ENCODE data around the gene GDPD3. TPM values are rescaled to one million over a fixed set of nuclear protein-coding genes. Genes with fewer than 3 reads are reported as not detected.
"Not testable (repeated sequence)": the region's sequence is repeated elsewhere in the genome, so short reads cannot be mapped to it uniquely, and the experiment has no call there.

The GDPD3 gene
- total RNA-seq, 1 donor from 2014 or later = 2.2 TPM

DNA sequence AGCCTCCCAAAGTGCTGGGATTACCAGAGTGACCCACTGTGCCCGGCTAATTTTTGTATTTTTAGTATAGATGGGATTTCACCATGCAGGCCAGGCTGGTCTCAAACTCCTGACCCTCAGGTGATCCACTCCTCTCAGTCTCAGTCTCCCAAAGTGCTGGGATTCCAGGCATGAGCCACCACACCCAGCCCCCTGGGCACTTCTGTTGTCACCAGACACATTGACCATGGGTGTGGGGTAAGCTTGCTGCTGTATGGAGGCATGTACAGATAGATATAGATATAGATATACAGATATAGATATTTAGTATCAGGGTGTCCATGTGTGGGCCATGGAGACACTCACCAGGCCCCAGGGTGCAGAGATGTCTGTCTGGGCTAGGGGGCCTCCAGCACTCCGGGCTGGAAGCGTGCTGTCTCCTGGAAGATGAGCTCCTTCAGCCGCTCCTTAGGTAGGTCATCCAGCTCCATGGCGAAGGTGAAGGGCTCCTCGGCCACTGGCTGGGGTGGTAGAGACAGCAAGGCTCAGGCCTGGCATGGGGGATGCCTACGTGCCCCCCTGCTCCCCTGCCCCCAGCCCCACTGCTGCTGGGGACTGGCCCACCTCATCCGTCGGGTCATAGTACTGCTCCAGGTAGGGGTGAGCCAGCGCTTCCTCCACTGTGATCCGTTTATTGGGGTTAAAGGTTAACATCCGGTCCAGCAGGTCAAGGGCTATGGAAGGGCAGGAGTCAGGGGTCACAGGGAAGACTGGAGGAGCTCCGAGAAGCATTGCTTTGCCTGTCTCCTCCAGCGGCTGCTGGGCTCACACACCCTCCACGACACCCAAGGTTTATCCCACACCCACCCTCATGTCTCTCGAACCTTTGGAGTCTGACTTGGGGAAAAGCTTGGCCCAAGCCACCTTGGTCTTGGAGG is 3.2 kb upstream of the GDPD3 start:
- Mint-ChIP-seq H3K4me3 (ENCODE audit: unreplicated experiment) (no peak overlapping the region), H3K27me3 (ENCODE audit: low read depth) (no peaks in the 10 kb centered on the region), H3K4me1 (ENCODE audit: low read depth) (peaks cover 8% of the 10 kb centered on the region)

DNA sequence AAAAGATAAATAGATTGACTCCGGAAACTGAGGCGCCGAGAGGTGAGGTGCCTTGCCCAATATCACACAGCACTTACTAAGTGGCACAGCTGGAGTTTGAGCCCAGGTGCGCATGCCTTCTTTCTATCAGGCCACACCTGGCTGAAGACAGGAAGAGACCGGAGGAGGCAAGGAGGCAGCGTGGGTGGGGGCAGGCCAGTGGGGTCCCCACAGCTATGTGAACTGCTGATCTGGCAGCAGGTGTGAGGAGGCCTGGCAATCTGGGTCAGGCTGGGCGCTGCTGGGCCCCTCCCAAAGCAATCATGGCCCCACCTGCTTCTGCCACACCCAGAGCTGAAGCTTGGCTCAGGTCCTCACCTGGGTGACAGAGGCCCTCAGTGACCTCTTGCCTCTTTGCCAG is 1.9 kb upstream of the GDPD3 start:
- Mint-ChIP-seq H3K36me3 (ENCODE audit: low read depth) (peaks cover 14% of the 10 kb centered on the region), H3K9me3 (ENCODE audit: low read depth) (no peaks in the 10 kb centered on the region), H3K27ac (ENCODE audit: unreplicated experiment) (no peak overlapping the region), H3K4me3 (ENCODE audit: unreplicated experiment) (no peak overlapping the region), H3K4me1 (ENCODE audit: low read depth) (peaks cover 9% of the 10 kb centered on the region), H3K27me3 (ENCODE audit: low read depth) (no peaks in the 10 kb centered on the region)
- TF ChIP-seq, protein P1, sequence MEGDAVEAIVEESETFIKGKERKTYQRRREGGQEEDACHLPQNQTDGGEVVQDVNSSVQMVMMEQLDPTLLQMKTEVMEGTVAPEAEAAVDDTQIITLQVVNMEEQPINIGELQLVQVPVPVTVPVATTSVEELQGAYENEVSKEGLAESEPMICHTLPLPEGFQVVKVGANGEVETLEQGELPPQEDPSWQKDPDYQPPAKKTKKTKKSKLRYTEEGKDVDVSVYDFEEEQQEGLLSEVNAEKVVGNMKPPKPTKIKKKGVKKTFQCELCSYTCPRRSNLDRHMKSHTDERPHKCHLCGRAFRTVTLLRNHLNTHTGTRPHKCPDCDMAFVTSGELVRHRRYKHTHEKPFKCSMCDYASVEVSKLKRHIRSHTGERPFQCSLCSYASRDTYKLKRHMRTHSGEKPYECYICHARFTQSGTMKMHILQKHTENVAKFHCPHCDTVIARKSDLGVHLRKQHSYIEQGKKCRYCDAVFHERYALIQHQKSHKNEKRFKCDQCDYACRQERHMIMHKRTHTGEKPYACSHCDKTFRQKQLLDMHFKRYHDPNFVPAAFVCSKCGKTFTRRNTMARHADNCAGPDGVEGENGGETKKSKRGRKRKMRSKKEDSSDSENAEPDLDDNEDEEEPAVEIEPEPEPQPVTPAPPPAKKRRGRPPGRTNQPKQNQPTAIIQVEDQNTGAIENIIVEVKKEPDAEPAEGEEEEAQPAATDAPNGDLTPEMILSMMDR (IDR thresholded peaks at IDR 0.05) = no peak
- no peak for DNase-seq (ENCODE audit: low spot score)

More for the DNA sequence above, 3.2 kb upstream of the GDPD3 start:
- no peak for DNase-seq (ENCODE audit: low spot score)
- TF ChIP-seq, protein P1 (IDR thresholded peaks at IDR 0.05) = no peak
- peaks cover 10% of the 10 kb centered on the region for H3K36me3 Mint-ChIP-seq (ENCODE audit: low read depth)
- H3K27ac Mint-ChIP-seq (ENCODE audit: unreplicated experiment) = no peak overlapping the region
- no peaks in the 10 kb centered on the region for H3K9me3 Mint-ChIP-seq (ENCODE audit: low read depth)

DNA sequence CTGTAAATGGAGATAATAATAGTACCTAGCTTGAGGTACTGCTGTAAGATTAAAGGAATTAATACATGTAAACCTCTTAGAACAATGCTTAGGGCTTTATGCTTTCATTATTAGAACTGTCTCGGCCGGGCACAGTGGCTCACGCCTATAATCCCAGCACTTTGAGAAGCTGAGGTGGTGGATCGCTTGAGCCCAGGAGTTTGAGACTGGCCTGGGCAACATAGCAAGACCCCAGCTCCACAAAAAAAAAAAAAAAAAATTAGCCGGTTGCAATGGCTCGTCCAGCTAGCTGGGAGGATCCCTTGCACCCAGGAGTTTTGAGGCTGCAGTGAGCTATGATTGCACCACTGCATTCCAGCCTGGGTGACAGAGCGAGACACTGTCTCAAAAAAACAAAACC is 1.5 kb upstream of the GDPD3 start:
- H3K4me3 Mint-ChIP-seq (ENCODE audit: unreplicated experiment); DNase-seq (ENCODE audit: low spot score); H3K4me1 Mint-ChIP-seq (ENCODE audit: low read depth); H3K27ac Mint-ChIP-seq (ENCODE audit: unreplicated experiment); H3K27me3 Mint-ChIP-seq (ENCODE audit: low read depth); H3K9me3 Mint-ChIP-seq (ENCODE audit: low read depth): not testable (repeated sequence)
- H3K36me3 Mint-ChIP-seq (ENCODE audit: low read depth) = peaks cover 14% of the 10 kb centered on the region

DNA sequence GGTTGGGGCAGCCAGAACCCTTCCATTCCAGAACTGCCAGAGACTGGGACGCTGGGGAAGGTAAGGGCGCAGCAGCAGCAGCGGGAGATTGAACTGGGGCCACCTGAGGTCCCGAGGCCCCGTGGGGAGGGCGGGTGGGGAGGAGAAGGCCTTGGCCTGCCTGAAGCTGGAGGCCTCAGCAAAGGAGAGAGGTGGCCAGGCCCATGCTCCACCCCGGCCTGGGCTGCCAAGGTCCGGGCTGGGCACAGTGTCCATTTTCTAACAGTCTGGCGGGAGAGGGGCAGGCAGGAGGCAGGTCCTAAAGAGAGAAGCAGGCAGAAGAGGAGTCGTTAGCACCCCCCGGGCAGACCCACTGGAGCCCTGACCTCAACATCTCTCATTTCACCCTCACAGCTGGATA is 1.1 kb upstream of the GDPD3 start:
- no peak for DNase-seq (ENCODE audit: low spot score)
- Mint-ChIP-seq H3K4me1 (ENCODE audit: low read depth) (peaks cover 9% of the 10 kb centered on the region), H3K4me3 (ENCODE audit: unreplicated experiment) (no peak overlapping the region), H3K9me3 (ENCODE audit: low read depth) (no peaks in the 10 kb centered on the region), H3K27ac (ENCODE audit: unreplicated experiment) (no peak overlapping the region), H3K27me3 (ENCODE audit: low read depth) (no peaks in the 10 kb centered on the region), H3K36me3 (ENCODE audit: low read depth) (peaks cover 13% of the 10 kb centered on the region)
- TF ChIP-seq, protein P1 (IDR thresholded peaks at IDR 0.05) = no peak

DNA sequence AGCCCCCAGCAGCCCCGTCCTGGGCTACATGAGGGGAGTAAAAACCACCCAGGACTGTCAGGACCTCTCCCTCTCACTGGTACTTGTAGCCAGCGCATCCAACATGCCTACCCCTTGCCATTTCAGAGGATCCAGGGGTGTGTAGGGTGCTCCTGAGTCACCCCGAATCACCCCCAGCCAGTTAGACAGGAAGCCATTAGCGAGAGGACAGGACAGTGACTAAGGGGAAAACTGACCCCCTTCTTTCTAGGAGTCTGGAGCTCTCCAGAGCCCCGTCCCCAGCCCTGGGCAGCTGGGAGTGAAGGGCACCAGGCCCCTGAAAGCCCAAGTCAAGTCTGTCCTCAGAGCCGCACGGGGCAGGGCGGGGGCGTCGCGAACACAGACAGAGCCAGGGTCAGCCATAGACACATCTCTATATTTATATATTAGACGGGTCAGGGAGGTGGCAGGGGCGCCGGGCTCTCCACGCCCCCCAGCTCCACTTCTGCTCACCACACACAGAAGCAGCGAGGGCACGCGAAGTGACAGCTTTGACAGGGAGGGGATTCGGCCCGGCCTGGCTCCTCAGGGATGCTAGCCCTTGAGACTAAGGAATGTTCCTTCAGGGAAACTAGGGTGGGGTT is 485 bp upstream of the GDPD3 start:
- Mint-ChIP-seq H3K36me3 (ENCODE audit: low read depth) (peaks cover 9% of the 10 kb centered on the region), H3K27ac (ENCODE audit: unreplicated experiment) (peak overlapping the region; percentile 73), H3K9me3 (ENCODE audit: low read depth) (no peaks in the 10 kb centered on the region), H3K27me3 (ENCODE audit: low read depth) (no peaks in the 10 kb centered on the region), H3K4me3 (ENCODE audit: unreplicated experiment) (no peak overlapping the region), H3K4me1 (ENCODE audit: low read depth) (peaks cover 9% of the 10 kb centered on the region)
- DNase-seq (ENCODE audit: low spot score) = no peak
- TF ChIP-seq, protein P1 (IDR thresholded peaks at IDR 0.05) = no peak
